ENCODE measurements around the gene B3GAT3.
A peak's percentile ranks its signal among the peaks of the same experiment; 100 is the strongest.

DNA sequence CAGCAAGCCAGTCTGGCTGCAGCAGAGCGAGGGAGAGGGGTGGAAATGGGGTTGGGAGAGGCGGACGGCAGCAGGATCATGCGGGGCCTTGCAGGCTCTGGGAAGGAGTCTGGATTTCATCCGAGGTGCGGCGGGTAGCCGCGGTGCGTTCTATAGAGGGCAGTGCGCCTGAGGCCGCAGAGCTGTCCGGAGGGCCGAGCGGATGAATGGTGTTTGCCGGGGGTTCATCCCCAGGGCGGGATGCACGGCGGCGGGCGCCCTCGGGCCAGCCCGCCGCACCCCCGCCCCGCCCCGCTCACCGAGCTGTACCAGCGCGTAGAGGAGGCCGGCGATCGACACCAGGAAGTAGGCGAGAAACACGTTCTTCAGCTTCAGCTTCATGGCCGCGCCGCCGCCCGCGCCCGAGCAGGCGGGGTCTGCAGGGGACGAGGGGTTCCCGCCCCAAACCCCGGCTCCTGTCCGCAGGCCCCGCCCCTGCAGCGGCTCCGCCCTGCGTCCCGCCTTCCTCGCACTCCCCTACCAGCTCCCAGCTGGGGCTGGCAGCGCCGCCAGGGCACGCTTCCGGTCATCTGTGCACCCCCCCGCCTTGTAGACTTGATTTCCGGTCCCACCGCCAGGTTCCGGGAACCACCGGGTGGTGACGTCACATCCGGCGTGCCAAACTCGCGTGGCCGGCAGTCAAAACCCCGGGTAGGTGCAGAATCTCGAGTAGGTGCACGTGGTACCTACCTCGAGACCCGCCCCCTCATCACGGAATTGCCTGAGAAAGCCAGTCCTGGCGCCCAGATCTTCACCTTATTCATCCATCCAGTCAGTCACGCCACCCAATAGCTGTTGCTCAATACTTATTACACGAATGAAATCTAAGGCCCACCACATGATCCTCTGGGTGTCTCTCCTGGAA is at the start of gene B3GAT3:
- TF ChIP-seq, protein P1, sequence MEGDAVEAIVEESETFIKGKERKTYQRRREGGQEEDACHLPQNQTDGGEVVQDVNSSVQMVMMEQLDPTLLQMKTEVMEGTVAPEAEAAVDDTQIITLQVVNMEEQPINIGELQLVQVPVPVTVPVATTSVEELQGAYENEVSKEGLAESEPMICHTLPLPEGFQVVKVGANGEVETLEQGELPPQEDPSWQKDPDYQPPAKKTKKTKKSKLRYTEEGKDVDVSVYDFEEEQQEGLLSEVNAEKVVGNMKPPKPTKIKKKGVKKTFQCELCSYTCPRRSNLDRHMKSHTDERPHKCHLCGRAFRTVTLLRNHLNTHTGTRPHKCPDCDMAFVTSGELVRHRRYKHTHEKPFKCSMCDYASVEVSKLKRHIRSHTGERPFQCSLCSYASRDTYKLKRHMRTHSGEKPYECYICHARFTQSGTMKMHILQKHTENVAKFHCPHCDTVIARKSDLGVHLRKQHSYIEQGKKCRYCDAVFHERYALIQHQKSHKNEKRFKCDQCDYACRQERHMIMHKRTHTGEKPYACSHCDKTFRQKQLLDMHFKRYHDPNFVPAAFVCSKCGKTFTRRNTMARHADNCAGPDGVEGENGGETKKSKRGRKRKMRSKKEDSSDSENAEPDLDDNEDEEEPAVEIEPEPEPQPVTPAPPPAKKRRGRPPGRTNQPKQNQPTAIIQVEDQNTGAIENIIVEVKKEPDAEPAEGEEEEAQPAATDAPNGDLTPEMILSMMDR (IDR thresholded peaks at IDR 0.05) = peak in 4 of 6 experiments; percentile 24 to 45 (median 28)
- peak; percentile 65 to 80 for TF ChIP-seq POLR2A (IDR thresholded peaks at IDR 0.05)
